Measurements from ENCODE around the gene VPS16. TPM values are rescaled to one million over a fixed set of nuclear protein-coding genes. Genes with fewer than 3 reads are reported as not detected.
"Not testable (repeated sequence)": the region's sequence is repeated elsewhere in the genome, so short reads cannot be mapped to it uniquely, and the experiment has no call there.

The VPS16 gene
- total RNA-seq, 1 donor from 2014 or later: 18.0 TPM

- peak; percentile 80 for ATAC-seq
- DNase-seq (ENCODE audit: missing footprints): no peak
- intact Hi-C loops (cut with DNase I): loop anchor here (10.0 kb wide), 1 partner anchor 106 kb away; no protein-coding TSS in a partner anchor
These were observed 38.6 kb downstream of the VPS16 start for GRCh38 chr20:2879146-2879545.

DNA sequence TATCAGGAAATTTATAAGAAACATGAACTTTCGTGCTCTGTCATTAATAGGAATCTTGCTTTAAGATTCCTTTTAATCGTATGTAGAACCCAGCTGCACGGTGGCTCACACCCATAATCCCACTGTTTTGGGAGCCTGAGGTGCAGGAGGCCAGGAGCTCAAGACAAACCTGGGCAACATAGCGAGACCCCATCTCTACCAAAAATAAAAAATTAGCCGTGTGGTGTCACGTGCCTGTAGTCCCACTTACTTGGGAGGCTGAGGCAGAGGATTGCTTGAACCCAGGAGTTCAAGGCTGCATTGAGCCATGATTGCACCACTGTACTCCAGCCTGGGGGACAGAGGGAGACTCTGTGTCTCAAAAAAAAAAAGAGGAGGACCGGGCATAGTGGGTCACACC lies 40.1 kb downstream of the VPS16 start:
- DNase-seq (ENCODE audit: missing footprints) (no peak), ATAC-seq (no peak)
- intact Hi-C loops (cut with DNase I): no loop called here

DNA sequence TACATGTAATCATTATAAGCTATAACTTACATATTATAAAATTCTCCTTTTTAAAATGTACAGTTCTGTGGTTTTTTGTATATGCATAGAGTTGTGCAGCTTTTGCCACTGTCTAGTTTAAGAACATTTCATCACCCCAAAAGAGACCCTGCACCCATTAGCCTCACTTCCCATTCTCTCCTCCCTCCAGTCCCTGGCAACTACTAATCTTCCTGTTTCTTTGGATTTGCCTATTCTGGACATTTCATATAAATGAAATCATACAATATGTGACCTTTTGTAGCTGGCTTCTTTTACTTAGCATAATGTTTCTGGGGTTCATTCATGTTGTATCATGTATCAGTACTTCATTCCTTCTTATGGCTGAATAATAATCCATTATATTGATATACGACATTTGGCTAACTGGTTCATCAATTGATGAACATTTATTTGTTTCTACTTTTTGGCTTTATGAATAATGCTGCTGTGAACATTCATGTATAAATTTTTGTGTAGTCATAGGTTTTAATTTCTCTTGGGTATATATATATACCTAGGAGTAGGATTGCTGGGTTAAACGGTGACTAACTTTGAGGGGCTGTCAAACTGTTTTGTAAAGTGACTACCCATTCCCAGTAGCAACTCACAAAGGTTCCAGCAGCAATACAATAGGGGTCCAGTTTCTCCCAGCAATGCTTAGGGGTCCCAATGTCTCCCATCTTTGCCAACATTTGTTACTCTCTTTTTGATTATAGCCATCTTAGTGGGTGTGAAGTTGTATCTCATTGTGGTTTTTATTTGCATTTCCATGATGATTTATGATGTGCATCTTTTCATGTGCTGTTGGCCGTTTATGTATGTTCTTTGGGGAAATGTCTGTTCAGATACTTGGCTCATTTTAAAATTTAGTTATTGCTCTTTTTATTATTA lies 43.4 kb downstream of the VPS16 start:
- intact Hi-C loops (cut with DNase I): no loop called here
- DNase-seq (ENCODE audit: missing footprints) (no peak), ATAC-seq (no peak)

- intact Hi-C loops (cut with DNase I): no loop called here
- no peak for DNase-seq (ENCODE audit: missing footprints)
- no peak for ATAC-seq
These were observed 47.2 kb downstream of the VPS16 start for GRCh38 chr20:2887715-2888114.

GRCh38 chr20:2888224-2888955 lies 47.8 kb downstream of the VPS16 start:
- no peak for ATAC-seq
- intact Hi-C loops (cut with DNase I): no loop called here
- DNase-seq (ENCODE audit: missing footprints): no peak

GRCh38 chr20:2889209-2889608 lies 48.7 kb downstream of the VPS16 start:
- intact Hi-C loops (cut with DNase I): no loop called here
- DNase-seq (ENCODE audit: missing footprints) (no peak), ATAC-seq (no peak)

GRCh38 chr20:2889797-2890196 lies 49.3 kb downstream of the VPS16 start:
- intact Hi-C loops (cut with DNase I): no loop called here
- DNase-seq (ENCODE audit: missing footprints) (no peak), ATAC-seq (no peak)

DNA sequence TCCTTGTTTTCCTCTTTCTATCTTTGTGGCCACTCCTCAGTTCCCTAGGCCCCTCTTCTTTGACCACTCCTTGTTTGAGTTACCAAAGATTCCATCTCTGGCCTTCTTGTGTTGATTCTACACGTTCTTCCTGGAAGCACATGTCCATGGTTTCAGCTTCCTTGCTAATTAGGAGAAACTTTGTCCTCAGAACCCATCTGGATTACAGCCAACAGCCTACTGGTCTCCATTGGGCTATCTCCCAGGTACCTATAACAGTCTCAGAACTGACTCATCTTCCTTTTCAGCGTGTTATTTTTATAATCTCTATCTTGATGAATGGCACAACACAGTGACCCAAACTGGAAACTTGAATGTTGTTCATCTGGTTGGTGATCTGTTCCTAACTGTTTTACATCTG lies 50.2 kb downstream of the VPS16 start:
- DNase-seq (ENCODE audit: missing footprints) (no peak), ATAC-seq (no peak)
- intact Hi-C loops (cut with DNase I): no loop called here

DNA sequence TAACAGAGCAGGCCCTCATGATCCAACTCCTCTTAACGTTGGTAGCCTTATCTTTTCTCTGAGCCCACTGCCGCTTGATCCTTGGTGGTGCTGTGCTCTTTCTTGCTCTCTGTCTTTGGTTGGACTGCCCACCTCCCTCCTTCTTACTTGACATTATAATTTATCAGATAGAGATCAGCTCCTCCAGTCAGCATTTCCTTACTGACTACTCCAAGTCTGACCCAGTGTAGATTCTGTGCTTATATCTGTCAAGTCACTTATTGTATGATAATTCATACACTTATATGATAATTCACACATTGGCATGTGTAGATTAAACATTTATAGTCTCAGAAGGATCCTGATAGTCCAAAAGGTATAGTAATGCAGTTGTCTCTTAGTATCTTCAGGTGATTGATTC lies 50.8 kb downstream of the VPS16 start:
- DNase-seq (ENCODE audit: missing footprints) (no peak), ATAC-seq (no peak)
- intact Hi-C loops (cut with DNase I): no loop called here

- DNase-seq (ENCODE audit: missing footprints) (no peak), ATAC-seq (no peak)
- intact Hi-C loops (cut with DNase I): no loop called here
These were observed 51.8 kb downstream of the VPS16 start for GRCh38 chr20:2892376-2892775.

GRCh38 chr20:2894221-2894620 lies 53.7 kb downstream of the VPS16 start:
- intact Hi-C loops (cut with DNase I): no loop called here
- no peak for ATAC-seq
- no peak for DNase-seq (ENCODE audit: missing footprints)

- DNase-seq (ENCODE audit: missing footprints); intact Hi-C loops (cut with DNase I); ATAC-seq: not testable (repeated sequence)
These were observed 54.6 kb downstream of the VPS16 start for GRCh38 chr20:2895154-2895553.

DNA sequence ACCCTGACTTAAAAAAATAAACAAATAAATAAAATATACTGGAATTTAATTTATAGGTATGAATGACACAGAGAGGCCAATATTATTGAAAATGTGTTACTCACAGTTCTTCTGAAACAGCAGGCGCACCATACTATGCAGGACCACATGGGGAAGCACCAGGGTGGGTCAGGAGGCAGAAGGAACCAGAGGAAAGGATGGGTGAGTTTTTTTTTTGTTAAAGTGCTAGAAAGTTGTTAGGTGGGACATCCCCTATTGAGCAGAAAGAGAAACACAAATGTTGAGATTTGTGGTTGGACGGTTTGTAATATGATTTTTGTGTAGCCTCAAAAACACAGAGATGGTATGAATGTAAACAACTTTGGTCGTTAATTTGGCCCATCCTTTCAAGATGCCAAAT lies 58.7 kb downstream of the VPS16 start:
- intact Hi-C loops (cut with DNase I): no loop called here
- no peak for ATAC-seq
- DNase-seq (ENCODE audit: missing footprints): no peak

GRCh38 chr20:2900845-2901592 lies 60.5 kb downstream of the VPS16 start:
- DNase-seq (ENCODE audit: missing footprints): no peak
- intact Hi-C loops (cut with DNase I): no loop called here
- no peak for ATAC-seq

DNA sequence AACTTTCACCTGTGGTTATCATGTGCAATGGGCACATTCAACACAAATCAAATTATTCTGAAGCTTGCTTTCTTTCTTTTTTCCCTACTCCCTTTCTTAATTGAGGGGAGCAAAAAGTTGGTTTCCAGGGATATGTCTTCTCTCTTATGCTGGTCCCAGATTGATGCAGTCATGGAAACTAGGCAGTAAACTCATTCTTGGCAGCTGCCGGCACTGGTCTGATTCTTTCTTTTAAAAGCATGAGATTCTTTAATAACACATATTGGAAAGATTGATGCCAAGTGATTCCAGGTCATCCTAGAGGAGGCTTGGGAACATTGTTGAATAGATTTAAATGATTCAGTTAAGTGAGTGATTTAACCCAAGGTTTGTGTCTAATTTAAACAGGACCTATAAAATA lies 61.7 kb downstream of the VPS16 start:
- ATAC-seq: no peak
- DNase-seq (ENCODE audit: missing footprints): no peak
- intact Hi-C loops (cut with DNase I): no loop called here

DNA sequence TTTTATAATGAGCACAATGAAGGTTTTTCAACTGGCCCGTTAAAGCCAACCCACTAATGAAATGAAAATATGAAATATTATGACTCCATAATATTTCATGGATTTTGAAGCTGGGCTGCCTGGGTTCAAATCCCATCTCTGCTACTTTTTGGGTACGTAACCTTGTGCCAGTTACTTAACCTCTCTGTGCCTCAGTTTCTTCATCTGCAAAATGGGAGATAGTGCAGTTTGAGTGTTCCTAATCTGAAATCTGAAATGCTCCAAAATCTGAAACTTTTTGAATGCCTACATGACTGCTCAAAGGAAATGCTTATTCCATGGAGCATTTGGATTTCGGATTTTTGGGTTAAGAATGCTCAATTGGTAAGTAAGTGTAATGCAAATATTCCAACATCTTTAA lies 62.3 kb downstream of the VPS16 start:
- DNase-seq (ENCODE audit: missing footprints) (no peak), ATAC-seq (no peak)
- intact Hi-C loops (cut with DNase I): no loop called here

DNA sequence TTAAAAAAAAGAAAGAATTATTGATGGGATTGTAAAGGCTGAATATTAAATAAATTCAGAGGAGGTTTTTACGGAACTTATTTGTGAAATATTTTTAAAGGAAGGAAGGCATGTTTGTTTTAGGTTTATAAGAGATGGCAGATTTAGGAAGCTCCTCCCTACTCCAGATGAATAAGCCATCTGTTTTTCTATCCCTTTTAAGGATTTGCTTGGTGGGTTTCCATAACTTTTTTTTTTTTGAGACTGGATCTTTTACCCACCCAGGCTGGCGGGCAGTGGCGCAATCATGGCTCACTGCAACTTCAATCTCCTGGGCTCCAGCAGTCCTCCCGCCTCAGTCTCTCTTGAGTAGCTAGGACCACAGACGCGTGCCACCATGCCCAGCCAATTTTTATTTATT lies 63.1 kb downstream of the VPS16 start:
- no peak for ATAC-seq

GRCh38 chr20:2907519-2907918 lies 67.0 kb downstream of the VPS16 start:
- no peak for ATAC-seq
- DNase-seq (ENCODE audit: missing footprints): no peak
- intact Hi-C loops (cut with DNase I): no loop called here

More for the DNA sequence above, 63.1 kb downstream of the VPS16 start:
- DNase-seq (ENCODE audit: missing footprints): no peak
- intact Hi-C loops (cut with DNase I): no loop called here

GRCh38 chr20:2909953-2910352 lies 69.4 kb downstream of the VPS16 start:
- intact Hi-C loops (cut with DNase I): no loop called here
- DNase-seq (ENCODE audit: missing footprints): no peak
- no peak for ATAC-seq

Measured in Right ventricle myocardium inferior (tissue), 1 donor.